Glomerular visceral epithelial cell (primary cell): ENCODE results near the gene HEY2.

Experiments
- DNase-seq: peaks from one replicate; pipeline ENCODE4 v3.0.0-alpha.2; 2016; ENCODE audit errors: extremely low spot score

Gene HEY2

DNA sequence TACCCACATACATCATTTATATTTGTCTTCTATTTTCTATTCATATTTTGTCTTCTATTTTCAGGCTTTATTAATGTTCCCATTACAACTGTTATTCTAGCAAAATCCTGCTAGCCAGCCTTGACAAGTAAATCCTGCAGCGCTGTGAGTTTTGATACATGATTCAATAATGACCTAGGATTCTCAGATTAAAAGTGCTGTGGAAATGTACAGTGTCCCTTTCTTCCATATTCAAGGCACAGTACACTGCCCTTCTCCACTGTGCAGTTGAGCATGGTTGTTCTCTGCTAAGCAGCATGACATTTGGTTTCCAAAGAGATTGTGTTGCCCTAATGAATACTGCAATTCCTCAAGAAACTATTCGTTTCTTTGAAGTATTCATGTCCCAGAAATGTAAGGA, 5.8 kb upstream of the HEY2 start:
- no peak for DNase-seq

DNA sequence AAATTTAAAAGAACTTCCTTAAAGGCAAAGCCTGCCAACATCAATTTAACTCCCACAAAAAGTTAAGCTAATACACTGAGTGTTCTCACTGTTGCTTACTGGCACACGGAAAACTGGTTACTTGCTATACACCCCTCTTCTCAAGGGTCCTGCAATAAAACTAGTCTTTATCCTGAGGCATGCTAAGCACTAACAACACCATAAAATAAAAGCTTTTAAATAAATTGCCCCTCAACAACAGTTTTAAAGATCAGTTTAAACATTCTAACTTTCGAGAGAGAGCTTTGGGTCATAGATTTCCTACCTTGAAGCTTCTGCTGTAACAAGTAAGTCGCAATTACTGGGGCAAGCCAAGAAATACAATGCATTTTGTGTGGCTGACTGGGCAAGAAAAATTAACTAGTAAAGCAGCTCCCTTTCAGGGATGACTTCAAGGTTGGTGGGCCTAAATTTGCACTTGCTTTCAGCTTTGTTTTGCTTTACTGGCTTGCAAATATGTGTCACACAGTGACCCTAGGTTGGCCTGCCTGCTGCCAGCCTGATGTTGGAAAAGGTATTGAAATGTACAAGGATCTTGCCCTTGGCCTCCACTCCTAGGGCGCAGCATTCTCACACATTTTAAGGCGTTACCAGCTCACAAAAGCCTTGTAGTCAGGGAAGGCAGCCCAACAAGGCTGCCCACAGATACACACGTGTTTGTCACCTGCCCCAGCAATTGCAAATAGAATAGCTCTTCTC, 4.0 kb upstream of the HEY2 start:
- no peak for DNase-seq

DNA sequence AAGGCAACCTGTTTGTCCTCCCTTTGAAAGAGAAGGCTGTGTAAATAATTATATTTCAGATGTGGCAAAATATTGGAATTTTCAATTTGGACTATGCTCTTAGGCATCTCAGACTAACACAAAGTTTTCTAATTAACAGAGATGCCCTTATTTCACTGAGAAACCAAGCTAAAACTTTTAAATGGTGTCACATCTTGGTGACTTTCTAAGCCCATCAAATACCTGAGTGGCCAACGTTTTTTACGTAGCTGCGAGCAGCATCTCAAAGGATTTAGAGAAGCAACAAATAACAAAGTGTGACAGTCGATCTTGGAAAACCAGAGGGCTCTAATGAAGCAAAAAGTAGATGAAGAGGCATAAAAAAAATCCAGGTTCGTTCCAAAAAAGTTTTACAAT, 3.4 kb upstream of the HEY2 start:
- no peak for DNase-seq

DNA sequence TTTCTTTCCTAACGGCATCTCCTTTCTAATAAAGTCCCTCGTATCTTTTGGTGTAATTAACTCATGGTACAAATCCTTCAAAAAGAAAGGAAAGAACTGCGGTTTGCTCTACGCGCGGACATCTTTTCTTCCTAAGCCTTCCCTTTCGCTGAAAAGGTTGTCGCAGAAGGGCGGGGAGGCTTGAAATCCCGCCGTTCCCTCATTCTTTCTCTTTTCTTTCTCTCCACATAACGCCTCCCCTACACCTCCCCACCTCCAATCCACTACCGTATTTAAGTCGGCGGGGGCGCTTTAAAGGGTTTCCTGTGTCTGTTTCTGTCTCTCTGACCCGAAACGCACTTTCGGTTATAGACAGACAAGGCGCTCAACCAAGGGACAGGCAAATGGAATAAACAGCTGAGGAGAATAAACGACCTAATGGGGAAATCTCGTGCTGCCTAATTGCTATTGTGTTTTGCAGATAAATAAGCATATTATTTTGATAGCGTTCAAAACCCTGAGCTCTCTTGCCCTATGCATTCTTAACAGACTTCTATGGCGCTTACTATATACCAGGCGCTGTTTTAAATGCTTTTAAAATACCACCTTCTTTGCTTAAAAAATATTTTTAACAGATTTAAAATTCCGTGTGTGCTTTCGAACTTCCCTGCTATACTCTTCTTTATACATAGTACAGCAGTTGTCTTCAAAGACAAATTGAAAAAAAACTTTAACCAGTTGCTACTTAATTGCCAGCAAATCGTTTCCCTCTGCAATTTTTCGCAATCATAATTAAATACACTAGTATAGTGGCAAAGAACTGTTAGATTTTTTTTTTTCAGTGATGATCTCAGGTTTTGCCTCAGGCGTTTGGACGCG, 2.5 kb upstream of the HEY2 start:
- DNase-seq: peak; percentile 19

DNA sequence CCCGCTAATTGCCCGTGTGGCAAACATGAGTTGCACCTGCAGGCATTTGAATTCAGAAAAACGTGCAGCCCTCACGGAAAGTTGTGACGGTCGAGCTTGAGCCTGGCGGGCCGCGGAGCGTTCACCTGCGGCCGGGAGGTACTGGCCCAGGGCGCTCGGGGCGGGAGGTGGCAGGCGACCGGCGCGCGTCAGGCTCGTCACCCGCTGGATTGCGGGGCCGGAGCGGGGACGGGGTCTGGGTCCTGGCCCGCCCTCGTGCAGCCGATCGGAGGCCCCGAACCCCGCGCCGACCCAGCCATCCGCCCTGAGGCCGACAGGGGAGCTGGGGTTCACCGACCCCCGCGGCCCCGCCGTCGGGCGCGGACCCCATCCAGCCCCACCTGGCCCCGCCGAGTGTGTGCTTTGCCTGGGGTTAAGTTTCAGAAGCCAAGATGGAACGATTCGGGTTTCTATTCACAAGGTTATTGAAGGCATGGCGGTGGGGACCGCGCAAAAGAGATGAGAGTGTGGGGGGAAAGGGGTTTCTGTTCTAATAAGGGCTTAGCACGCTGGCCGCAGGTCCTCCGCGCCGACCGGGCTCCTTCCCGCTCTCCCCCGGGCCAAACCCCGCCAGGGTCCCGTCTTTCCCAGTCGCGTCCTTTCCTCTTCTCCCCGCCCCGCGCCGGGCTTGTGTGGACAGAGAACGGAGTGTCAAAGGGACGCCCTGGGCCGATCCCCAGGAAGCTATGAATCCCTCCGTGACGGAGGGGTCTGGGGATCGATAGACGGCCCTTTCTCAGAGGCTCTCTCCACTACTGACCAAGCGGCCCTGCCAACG, 1.6 kb upstream of the HEY2 start:
- peak; percentile 6 for DNase-seq

DNA sequence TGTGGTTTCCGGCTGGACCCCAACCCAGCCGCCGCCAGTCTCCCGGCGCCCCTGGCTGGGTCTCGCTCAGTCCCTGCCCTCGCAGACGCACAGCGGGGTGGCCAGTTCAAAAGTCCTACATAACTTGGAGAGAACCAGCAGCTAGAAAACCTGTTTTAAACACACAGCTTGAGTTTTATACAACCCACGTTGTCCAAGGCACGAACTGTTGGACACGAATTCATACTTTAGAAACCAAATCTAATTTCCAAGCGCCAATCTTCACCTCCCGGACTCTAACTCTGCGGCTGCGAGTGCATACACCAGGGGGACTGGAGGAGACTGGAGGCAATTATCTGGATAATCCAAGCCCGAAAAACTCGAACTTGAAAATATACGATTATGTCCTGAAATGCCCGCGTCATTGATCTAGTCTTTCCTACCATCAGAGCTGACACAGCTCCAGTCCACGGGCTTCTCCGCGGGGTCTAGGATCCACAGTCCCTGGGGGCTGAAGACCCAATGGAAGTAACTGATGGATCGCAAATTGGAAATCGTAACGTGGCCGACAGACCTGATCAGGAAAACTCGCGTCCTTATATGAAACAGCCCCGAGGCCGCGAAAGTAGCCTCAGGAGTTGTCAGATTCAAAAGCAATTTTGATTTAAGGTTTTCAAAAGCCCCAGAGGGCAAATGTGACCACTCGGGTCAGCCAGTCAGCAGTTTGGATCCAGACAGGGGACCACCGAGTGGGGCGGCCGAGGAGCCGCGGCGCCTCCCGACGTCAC, 843 bp upstream of the HEY2 start:
- DNase-seq: peak; percentile 3

DNA sequence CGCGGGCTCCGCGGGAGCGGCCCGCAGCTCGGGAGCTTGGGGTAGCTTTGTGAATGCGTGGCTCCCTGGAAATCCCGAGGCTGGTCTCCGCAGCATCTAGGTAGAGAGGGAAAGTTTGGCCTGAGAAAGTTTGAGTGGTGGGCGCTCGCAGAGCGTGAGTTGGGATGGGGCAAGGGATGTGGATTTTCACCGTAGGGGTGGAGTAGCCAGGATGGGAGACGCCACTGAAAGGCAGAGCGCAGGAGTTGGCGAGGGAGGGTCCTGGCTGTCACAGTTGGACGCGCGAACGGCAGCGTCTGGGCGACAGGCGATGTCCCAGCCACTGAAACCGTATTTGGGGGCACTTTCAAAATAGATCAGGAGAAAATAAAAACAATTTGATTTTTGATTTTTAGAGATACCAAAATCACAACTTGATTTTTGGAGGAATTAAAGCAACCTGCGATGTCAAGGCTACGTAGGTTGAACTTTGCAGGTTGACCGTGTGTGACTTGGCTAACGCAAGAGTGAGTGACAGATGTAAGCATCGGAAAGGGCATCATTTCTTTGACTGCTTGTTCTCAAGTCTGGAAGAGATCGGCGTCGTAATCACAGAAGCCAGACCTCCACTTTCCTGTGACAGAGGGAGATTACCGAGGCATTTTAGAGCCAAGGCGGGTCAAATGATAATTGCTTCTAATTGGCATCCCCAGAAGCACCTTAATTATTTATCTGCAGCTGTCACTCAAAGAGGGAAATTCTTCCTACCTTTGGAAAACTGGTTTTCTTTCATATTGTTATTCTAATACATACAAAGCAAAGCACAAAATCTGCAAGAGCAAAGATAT, 646 bp downstream of the HEY2 start:
- DNase-seq: no peak

DNA sequence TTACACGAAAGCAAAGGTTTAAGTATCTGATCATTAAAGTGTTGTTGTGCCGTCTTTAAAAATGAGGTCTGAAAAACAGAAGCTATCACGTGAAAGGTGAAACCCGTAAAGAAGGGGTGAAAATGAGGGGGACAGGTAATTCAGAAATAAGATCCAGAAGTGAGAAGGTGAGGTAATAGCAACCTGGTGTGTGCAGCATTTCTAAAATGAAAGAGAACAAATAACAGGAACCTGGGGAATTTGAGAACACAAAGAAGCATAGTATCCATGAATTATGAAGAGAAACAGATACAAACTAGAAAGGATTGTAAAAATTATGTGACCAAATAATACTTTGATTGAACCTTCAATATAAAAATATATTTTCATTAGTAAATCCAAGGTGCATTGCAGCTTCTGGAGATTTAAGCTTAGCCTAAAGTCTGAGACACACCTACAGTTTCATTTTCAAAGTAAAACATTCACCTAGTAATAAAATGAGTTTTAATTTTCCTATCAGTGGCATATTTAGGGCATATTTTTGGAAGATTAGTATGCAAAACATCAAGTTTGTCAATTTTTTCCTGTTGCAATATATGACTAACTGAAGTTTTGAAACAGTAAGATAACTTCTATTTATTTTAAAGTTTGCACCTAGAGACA, 1.4 kb downstream of the HEY2 start:
- no peak for DNase-seq

DNA sequence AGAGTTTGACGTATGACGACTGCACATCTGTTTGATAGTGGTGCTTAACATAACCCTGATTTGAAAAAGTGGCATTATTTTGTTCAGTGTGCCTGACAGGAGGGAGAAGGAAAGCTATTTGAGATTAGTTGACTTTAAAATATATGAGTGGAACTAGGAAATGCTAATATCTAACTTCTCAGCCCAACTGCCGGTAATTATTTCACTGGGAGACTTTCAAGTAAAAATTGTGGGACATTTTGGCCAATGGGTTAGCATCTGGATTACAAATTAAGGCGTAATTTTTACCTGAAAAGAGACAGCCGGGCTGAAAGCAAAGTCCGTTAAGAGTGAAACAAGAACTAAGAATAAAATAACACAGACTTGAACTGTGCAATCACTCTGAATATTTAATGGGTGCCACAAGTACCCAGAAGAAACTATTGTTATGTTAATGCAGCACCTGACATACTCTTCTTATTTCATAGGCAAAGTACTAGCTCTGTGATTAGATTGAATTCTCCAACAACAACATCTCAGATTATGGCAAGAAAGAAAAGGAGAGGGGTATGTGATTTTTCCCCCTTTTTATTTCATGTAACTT, 2.0 kb downstream of the HEY2 start:
- no peak for DNase-seq

DNA sequence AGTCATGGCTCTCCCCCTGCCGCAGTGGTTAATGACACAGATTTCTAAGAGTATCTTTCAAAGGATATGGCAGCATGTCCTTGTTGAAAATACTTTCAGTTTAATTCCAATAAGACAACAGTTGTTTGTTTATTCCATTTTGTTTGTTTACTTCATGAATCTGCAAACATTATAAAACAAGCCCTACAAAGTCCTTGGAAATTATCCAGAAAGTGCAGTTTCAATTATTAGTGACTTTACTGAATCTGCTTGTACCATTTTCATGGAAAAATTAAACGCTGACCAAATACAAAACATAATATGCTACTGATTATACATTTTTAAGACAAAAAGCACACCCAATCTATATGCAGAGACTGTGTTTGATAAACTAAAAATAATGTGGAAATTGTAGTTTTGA, 3.3 kb downstream of the HEY2 start:
- DNase-seq: no peak

DNA sequence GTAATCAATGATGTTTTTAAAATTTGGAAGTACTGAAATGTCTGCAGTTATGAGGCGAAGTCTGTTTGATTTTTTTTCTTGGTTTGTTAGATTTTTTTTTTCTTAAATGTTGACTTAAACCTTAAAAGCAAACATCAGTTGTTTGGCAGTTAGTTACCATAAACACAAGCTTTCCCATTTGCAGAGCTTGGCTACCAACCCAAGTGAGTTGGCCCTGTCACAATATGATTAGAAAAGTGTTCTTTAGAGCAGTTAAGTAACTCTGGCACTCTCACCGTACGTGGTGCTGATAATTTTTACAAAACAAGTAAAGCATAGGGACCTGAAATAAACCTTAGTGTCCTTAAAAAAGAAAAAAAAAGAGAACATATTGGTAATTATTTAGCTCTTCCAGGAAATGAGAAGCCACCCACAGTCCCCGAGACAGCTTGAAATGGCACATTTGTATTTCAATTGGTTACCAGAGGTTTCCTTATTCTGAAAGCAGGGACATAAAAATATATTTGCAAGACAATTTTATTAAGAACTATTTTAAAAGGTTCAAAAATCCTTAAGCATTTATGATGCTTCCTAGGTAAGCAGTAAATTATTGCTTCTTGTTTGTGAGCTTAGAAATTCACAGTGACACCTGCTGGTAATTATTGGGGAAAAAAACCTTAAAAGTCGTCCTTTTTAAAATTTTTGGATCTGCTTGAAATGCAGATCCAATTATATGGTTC, 3.9 kb downstream of the HEY2 start:
- peak; percentile 16 for DNase-seq

DNA sequence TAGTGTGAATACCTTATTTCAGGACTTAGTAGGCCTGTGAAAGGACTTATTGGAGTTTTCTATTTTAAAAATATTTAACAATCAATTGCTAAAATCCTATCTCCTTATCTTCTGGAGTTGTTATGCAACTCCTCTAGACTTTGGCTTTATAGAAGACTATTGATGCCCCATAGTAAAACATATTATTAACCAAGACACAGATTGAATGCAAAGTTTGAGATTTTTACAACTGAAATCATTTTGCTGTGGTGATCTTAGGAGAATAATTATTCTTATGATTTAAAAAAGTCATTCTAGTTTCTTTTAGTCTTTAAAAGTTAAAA, 4.5 kb downstream of the HEY2 start:
- no peak for DNase-seq

DNA sequence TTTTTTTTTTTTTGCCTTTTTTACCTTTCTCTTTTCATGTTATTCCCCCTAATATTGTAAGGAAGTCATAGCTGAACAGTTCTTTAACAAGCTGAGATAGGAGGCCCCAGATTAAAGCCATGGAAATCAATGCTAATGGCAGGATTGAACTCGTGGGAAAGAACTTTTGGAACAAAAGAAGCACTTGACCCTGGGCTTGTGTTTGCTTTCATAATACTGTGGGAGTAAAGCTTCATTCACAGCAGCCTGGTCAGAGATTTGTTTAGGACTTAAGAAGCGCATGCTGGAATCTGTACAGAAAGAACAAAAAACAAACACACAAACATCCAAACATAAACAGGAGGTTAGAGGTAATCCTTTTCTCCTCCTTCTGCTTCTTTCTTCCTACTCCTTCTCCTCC, 5.1 kb downstream of the HEY2 start:
- no peak for DNase-seq

DNA sequence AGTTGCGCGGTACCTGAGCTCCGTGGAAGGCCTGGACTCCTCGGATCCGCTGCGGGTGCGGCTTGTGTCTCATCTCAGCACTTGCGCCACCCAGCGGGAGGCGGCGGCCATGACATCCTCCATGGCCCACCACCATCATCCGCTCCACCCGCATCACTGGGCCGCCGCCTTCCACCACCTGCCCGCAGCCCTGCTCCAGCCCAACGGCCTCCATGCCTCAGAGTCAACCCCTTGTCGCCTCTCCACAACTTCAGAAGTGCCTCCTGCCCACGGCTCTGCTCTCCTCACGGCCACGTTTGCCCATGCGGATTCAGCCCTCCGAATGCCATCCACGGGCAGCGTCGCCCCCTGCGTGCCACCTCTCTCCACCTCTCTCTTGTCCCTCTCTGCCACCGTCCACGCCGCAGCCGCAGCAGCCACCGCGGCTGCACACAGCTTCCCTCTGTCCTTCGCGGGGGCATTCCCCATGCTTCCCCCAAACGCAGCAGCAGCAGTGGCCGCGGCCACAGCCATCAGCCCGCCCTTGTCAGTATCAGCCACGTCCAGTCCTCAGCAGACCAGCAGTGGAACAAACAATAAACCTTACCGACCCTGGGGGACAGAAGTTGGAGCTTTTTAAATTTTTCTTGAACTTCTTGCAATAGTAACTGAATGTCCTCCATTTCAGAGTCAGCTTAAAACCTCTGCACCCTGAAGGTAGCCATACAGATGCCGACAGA, 9.9 kb downstream of the HEY2 start:
- DNase-seq: no peak

DNA sequence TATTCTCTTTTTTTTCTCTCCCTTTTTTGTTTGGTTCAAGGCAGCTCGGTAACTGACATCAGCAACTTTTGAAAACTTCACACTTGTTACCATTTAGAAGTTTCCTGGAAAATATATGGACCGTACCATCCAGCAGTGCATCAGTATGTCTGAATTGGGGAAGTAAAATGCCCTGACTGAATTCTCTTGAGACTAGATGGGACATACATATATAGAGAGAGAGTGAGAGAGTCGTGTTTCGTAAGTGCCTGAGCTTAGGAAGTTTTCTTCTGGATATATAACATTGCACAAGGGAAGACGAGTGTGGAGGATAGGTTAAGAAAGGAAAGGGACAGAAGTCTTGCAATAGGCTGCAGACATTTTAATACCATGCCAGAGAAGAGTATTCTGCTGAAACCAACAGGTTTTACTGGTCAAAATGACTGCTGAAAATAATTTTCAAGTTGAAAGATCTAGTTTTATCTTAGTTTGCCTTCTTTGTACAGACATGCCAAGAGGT, 10.6 kb downstream of the HEY2 start:
- no peak for DNase-seq

DNA sequence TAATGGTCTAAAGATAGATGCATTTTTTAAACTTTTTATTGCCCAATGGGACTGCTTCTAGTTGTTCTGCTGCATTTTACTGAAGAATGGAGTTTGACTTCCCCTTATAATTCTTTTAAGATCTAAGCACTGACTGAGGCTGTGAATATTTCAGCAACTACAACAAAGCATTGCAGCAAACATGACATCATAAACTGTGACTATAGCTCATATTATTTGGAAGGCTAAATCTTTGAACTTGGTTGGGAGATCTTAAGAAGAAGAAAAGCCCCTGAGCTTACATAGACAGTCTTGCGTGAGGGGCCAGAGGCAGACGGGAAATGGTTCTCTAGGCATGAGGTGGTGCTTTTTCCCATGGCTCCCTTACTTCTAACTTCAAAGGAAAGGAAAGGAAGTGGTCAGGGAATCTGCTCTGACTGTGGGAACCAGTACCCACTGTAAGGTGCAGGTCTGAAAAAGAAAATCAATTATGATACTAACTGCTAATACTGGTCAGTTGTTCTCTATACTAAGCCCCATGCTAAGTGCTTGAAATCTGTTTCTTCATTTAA, 14.8 kb downstream of the HEY2 start:
- DNase-seq: no peak

DNA sequence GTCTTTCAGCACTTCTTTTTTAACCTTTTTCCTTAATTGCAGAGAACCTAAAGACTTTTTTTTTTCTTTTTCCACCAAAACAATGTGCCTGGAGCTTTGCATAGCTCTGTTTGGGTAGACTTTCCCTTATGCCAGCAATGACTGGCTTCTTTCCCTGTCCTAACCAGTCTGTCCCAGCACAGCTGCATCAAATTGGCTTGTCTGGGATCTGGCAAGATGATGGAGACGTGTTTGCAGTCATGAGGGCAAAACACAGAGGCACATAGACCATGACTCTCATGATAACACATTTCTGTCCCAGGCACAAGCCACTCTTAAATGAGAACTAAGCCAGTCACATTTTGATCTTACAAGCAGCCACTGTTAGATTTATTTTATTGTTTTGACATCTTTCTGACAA, 16.5 kb downstream of the HEY2 start:
- DNase-seq: no peak

DNA sequence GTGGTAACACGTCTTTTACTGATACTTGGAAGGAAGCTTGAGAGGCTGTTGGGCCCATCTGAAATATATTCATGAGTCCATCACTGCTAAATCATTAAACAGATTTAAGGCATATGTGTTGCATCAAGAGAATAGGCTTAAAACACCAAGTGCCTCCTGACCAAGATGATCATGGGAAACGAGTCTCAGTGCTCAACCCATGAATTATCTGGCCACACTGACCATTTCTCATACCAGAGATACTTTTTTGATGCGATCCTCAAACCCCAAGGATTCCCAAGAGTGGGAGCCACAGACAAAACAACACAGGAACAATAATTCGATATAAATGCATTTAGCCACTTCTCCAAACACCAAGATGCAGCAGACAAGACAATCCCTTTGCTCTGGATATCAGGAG, 17.2 kb downstream of the HEY2 start:
- DNase-seq: no peak
